Neuronal stem cell (in vitro differentiated cells): ENCODE results near the gene CBL.

ENCODE experiments used
- DNase-seq: peaks from one replicate; pipeline ENCODE4 v3.0.0-alpha.2; 2013; ENCODE audit warnings: low spot score
- H2AFZ ChIP-seq: one replicate; pipeline ENCODE4 v1.6.1; 2013; ENCODE audit warnings: mild to moderate bottlenecking, low read length, inconsistent platforms
- H2AK5ac ChIP-seq: 2 replicates; pipeline ENCODE4 v1.6.1; 2013; ENCODE audit warnings: low read depth, mild to moderate bottlenecking, inconsistent platforms, low read length, moderate library complexity, mixed read lengths
- H2BK120ac ChIP-seq: 2 replicates; pipeline ENCODE4 v1.6.1; 2013; ENCODE audit warnings: low read depth, mild to moderate bottlenecking, inconsistent platforms, low read length, moderate library complexity, mixed read lengths
- H2BK12ac ChIP-seq: one replicate; pipeline ENCODE4 v1.6.1; 2013; ENCODE audit warnings: low read length, inconsistent platforms
- H2BK15ac ChIP-seq: 2 replicates; pipeline ENCODE4 v1.6.1; 2013; ENCODE audit warnings: mild to moderate bottlenecking, low read length, inconsistent platforms, mixed read lengths
- H2BK5ac ChIP-seq: one replicate; pipeline ENCODE4 v1.6.1; 2013; ENCODE audit warnings: inconsistent platforms, mild to moderate bottlenecking, low read length, moderate library complexity
- H3K14ac ChIP-seq: one replicate; pipeline ENCODE4 v1.6.1; 2013; ENCODE audit warnings: low read length, inconsistent platforms
- H3K18ac ChIP-seq: 2 replicates; pipeline ENCODE4 v1.6.1; 2013; ENCODE audit warnings: low read length, inconsistent platforms
- H3K23ac ChIP-seq: 2 replicates; pipeline ENCODE4 v1.6.1; 2013; ENCODE audit warnings: low read depth, mild to moderate bottlenecking, mixed read lengths, low read length, inconsistent platforms; ENCODE audit not compliant: poor library complexity
- H3K27ac ChIP-seq: replicated peaks from 3 replicates; pipeline ENCODE4 v1.5.1; 2013; ENCODE audit warnings: low read length, inconsistent platforms
- H3K27me3 ChIP-seq, 3 experiments: 2 replicates each; pipeline ENCODE4 v1.6.1; 2013; ENCODE audit warnings: low read length in 3 of 3, mild to moderate bottlenecking in 2 of 3, inconsistent platforms in 1 of 3, low read depth in 1 of 3, mixed read lengths in 1 of 3, moderate library complexity in 1 of 3; ENCODE audit not compliant: control insufficient read depth in 3 of 3, insufficient read depth in 3 of 3
- H3K36me3 ChIP-seq, 2 donors: replicated peaks in 1 of 2; 2 replicates each; pipeline ENCODE4 v1.6.1; 2013; ENCODE audit warnings: low read length in 2 of 2; ENCODE audit not compliant: control insufficient read depth in 2 of 2, insufficient read depth in 2 of 2
- H3K4ac ChIP-seq: 2 replicates; pipeline ENCODE4 v1.6.1; 2013; ENCODE audit warnings: inconsistent platforms, mild to moderate bottlenecking, low read length, moderate library complexity
- H3K4me1 ChIP-seq, 2 donors: 1 replicate in 1 of 2; 2 replicates in 1 of 2; pipeline ENCODE4 v1.6.1; 2013; ENCODE audit warnings: low read length in 2 of 2, low read depth in 1 of 2; ENCODE audit not compliant: control insufficient read depth in 2 of 2, insufficient read depth in 1 of 2
- H3K4me2 ChIP-seq: one replicate; pipeline ENCODE4 v1.6.1; 2013; ENCODE audit warnings: mild to moderate bottlenecking, low read length, inconsistent platforms; ENCODE audit not compliant: insufficient read depth, poor library complexity, severe bottlenecking
- H3K4me3 ChIP-seq, 2 donors: 2 replicates each; pipeline ENCODE4 v1.5.1; 2013; ENCODE audit warnings: low read length in 2 of 2, mild to moderate bottlenecking in 2 of 2, inconsistent platforms in 1 of 2, moderate library complexity in 1 of 2
- H3K79me1 ChIP-seq: one replicate; pipeline ENCODE4 v1.6.1; 2013; ENCODE audit warnings: low read depth, mild to moderate bottlenecking, inconsistent platforms, low read length, moderate library complexity
- H3K9ac ChIP-seq: one replicate; pipeline ENCODE4 v1.6.1; 2013; ENCODE audit warnings: mild to moderate bottlenecking, low read depth, low read length, inconsistent platforms; ENCODE audit not compliant: poor library complexity
- H3K9me3 ChIP-seq, 2 donors: replicated peaks in 1 of 2; 2 replicates each; pipeline versions ENCODE3 to v1.6.1; 2013; ENCODE audit warnings: low read length in 2 of 2, mild to moderate bottlenecking in 2 of 2, inconsistent platforms in 1 of 2, low read depth in 1 of 2, mixed read lengths in 1 of 2, moderate library complexity in 1 of 2; ENCODE audit not compliant: control insufficient read depth in 2 of 2, insufficient read depth in 1 of 2
- H4K8ac ChIP-seq: one replicate; pipeline ENCODE4 v1.6.1; 2013; ENCODE audit warnings: low read depth, mild to moderate bottlenecking, inconsistent platforms, low read length, moderate library complexity
- H4K91ac ChIP-seq: one replicate; pipeline ENCODE4 v1.6.1; 2013; ENCODE audit warnings: low read length, low read depth, mild to moderate bottlenecking, inconsistent platforms; ENCODE audit not compliant: poor library complexity
- WGBS, 2 donors: extraction: QIAGEN DNeasy Blood & Tissue Kit; methylation state at CpG; one replicate each; pipeline ENCODE4 v1.1.7; 2013; ENCODE audit warnings: missing lambda C conversion rate in 2 of 2, mixed read lengths in 1 of 2; ENCODE audit not compliant: insufficient read length in 2 of 2, insufficient replicate concordance in 1 of 2; ENCODE audit errors: extremely low coverage in 2 of 2; 5-methylcytosine and 5-hydroxymethylcytosine counted together

The CBL gene

DNA sequence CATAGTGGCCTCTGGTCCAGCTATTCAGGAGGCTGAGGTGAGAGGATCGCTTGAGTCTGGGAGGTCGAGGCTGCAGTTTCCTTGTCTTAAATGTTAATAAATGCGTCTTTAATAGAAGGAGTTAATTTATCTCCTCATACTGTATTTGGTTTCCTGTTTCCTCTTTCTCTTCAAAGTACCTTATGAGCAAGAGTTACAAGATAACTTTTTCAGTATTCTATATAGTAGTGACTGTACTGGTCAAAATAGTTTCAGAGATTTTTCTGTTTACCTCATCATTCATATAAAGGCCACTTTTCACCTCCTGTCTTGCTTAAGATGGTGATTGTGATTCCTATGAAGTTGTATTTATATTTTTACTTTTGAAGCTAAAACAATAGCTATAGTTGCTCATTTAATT is 59.9 kb downstream of the CBL start:
- Histone ChIP-seq H3K4ac (no peak overlapping the region), H3K18ac (no peak overlapping the region), H4K91ac (no peak overlapping the region), H4K8ac (no peak overlapping the region), H2AFZ (no peak overlapping the region), H3K27ac (no peak overlapping the region), H3K9ac (no peak overlapping the region), H3K14ac (no peak overlapping the region), H3K27me3 (no peaks in the 10 kb centered on the region), H2AK5ac (no peak overlapping the region), H3K4me2 (no peak overlapping the region), H3K79me1 (peaks cover 2% of the 10 kb centered on the region), H3K9me3 (no peaks in the 10 kb centered on the region), H2BK120ac (no peak overlapping the region), H2BK12ac (no peak overlapping the region), H3K36me3 (no peaks in the 10 kb centered on the region), H3K4me1 (no peaks in the 10 kb centered on the region), H3K4me3 (no peak overlapping the region), H2BK15ac (no peak overlapping the region), H2BK5ac (no peak overlapping the region), H3K23ac (no peak overlapping the region)
- WGBS, 2 donors, result no CpG with 5 or more reads among the region's 3 CpGs
- DNase-seq, result no peak

GRCh38 chr11:119266517-119267255 is 60.5 kb downstream of the CBL start:
- H2BK12ac ChIP-seq, result no peak overlapping the region
- no CpG with 5 or more reads among the region's 7 CpGs for WGBS, 2 donors
- H3K27ac ChIP-seq, result no peak overlapping the region
- H3K18ac ChIP-seq, result no peak overlapping the region
- no peaks in the 10 kb centered on the region for H3K36me3 ChIP-seq
- H2AFZ ChIP-seq, result no peak overlapping the region
- peaks cover 2% of the 10 kb centered on the region for H3K79me1 ChIP-seq
- no peaks in the 10 kb centered on the region for H3K4me1 ChIP-seq
- H3K27me3 ChIP-seq, result no peaks in the 10 kb centered on the region
- H3K14ac ChIP-seq, result no peak overlapping the region
- H4K8ac ChIP-seq, result no peak overlapping the region
- H2BK15ac ChIP-seq, result no peak overlapping the region
- no peak overlapping the region for H3K4me3 ChIP-seq
- no peak overlapping the region for H3K4ac ChIP-seq
- no peak overlapping the region for H2BK5ac ChIP-seq
- H3K9me3 ChIP-seq, result no peaks in the 10 kb centered on the region
- no peak overlapping the region for H3K23ac ChIP-seq
- H2AK5ac ChIP-seq, result no peak overlapping the region
- no peak overlapping the region for H2BK120ac ChIP-seq
- DNase-seq, result no peak
- H4K91ac ChIP-seq, result no peak overlapping the region
- H3K9ac ChIP-seq, result no peak overlapping the region
- no peak overlapping the region for H3K4me2 ChIP-seq

DNA sequence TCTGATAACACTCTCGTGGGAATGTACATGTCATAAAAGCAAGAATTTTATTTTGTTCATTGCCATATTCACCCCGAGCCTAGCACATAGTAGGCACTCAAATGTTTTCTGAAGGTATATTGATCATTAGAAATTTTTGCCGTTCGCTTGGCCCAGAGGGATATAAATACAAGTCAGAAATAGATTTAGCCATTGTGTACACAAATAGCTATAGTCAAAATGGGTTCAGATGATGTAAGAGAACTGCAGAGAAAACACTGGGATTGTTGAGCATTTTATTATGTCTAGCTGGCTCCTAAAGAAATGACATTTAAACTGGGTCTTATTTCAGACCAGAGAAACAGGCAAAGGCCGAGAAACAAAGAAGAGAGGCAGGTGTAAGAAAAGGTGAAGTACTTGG is 61.5 kb downstream of the CBL start:
- no peak overlapping the region for H4K8ac ChIP-seq
- H2BK120ac ChIP-seq, result no peak overlapping the region
- no peak overlapping the region for H3K4me2 ChIP-seq
- no peak overlapping the region for H3K4me3 ChIP-seq
- H3K18ac ChIP-seq, result no peak overlapping the region
- no peak overlapping the region for H4K91ac ChIP-seq
- no peak overlapping the region for H2AFZ ChIP-seq
- H2BK15ac ChIP-seq, result no peak overlapping the region
- H3K23ac ChIP-seq, result no peak overlapping the region
- H3K27me3 ChIP-seq, result no peaks in the 10 kb centered on the region
- H2BK5ac ChIP-seq, result no peak overlapping the region
- no peak overlapping the region for H3K27ac ChIP-seq
- H3K9me3 ChIP-seq, result no peaks in the 10 kb centered on the region
- no peak overlapping the region for H3K14ac ChIP-seq
- no peak for DNase-seq
- H2BK12ac ChIP-seq, result no peak overlapping the region
- peaks cover 2% of the 10 kb centered on the region for H3K79me1 ChIP-seq
- no peak overlapping the region for H2AK5ac ChIP-seq
- no CpG with 5 or more reads among the region's 5 CpGs for WGBS, 2 donors
- H3K4ac ChIP-seq, result no peak overlapping the region
- no peak overlapping the region for H3K9ac ChIP-seq
- H3K36me3 ChIP-seq, result peaks cover 0 to 5% of the 10 kb centered on the region in 2 donors
- H3K4me1 ChIP-seq, result no peaks in the 10 kb centered on the region

DNA sequence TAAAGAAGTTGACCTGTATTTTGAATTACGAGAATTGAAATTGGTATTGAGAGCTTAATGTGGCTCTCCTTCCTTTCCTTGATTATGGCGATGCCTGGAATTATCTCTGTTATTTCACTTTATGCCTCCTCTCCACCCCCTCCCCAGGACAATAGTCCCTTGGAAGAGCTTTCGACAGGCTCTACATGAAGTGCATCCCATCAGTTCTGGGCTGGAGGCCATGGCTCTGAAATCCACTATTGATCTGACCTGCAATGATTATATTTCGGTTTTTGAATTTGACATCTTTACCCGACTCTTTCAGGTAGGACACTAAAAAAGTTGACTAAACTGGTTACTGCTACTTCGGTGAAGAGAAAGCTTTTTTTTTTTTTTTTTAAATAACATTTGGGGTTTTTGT is 67.6 kb downstream of the CBL start:
- no peak overlapping the region for H4K91ac ChIP-seq
- no peaks in the 10 kb centered on the region for H3K79me1 ChIP-seq
- H3K14ac ChIP-seq, result no peak overlapping the region
- H2AFZ ChIP-seq, result no peak overlapping the region
- H3K9ac ChIP-seq, result no peak overlapping the region
- H2AK5ac ChIP-seq, result no peak overlapping the region
- H2BK5ac ChIP-seq, result no peak overlapping the region
- no peak for DNase-seq
- H2BK15ac ChIP-seq, result no peak overlapping the region
- no peak overlapping the region for H3K4me3 ChIP-seq
- H3K27me3 ChIP-seq, result no peaks in the 10 kb centered on the region
- no peak overlapping the region for H4K8ac ChIP-seq
- no peak overlapping the region for H2BK120ac ChIP-seq
- WGBS, 2 donors, result no CpG with 5 or more reads among the region's 6 CpGs
- no peak overlapping the region for H3K4ac ChIP-seq
- peaks cover 8 to 65% of the 10 kb centered on the region in 2 donors for H3K36me3 ChIP-seq
- no peak overlapping the region for H3K4me2 ChIP-seq
- no peak overlapping the region for H3K23ac ChIP-seq
- H3K27ac ChIP-seq, result no peak overlapping the region
- H2BK12ac ChIP-seq, result no peak overlapping the region
- no peak overlapping the region for H3K18ac ChIP-seq
- H3K9me3 ChIP-seq, result no peaks in the 10 kb centered on the region
- peaks cover 0 to 3% of the 10 kb centered on the region in 2 donors for H3K4me1 ChIP-seq
